HG02970 (cell line): Measurements from ENCODE around the gene GAD1.

Experiments
- ATAC-seq: cut with Tn5 transposase; IDR thresholded peaks from one replicate; pipeline ENCODE4 v1.9.1; 2021; ENCODE audit warnings: mild to moderate bottlenecking, moderate library complexity, moderate number of reproducible peaks; ENCODE audit not compliant: unreplicated experiment, low FRiP score

Gene GAD1

DNA sequence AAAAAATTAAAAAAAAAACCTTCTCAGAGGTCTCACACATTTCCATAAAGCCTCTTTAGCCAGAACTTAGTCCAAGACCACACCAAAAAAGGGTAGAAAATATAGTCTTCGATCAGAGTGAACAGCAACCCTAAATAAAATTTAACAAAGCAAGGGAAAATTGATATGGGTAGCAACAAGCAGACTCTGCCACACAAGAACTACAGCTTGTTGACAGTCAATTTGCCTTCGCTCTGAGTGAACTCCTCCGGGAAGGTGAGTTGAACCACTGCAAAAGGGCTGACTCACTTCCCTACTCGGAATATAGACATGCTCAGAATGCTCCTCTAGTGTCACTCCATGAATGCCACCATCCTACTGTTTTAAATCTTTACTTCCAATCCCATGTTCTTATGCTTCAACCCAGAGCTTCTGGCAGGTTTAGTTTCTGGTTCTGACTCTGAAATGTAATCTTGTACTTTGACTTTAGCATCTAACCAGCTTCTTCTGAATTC, 24.1 kb downstream of the GAD1 start:
- ATAC-seq: no peak

DNA sequence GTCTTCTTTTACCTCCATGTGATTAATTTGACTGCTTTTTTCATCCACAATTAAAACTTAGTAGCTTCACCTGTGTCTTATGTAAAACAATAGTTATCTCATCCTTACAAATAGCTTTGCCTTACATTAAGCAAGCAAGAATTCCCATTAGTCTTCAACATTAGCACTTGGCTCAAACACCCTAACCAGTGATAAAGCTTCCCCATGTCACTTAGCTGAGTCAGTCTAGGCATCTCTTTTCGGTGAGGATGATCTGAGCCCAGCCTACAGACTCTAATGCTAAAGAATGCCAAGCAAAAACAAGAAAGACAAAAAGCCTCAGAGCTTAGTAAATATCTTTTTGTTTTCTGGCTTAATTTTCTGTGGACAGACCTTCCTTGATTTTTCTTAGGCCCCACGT, 26.1 kb downstream of the GAD1 start:
- no peak for ATAC-seq

DNA sequence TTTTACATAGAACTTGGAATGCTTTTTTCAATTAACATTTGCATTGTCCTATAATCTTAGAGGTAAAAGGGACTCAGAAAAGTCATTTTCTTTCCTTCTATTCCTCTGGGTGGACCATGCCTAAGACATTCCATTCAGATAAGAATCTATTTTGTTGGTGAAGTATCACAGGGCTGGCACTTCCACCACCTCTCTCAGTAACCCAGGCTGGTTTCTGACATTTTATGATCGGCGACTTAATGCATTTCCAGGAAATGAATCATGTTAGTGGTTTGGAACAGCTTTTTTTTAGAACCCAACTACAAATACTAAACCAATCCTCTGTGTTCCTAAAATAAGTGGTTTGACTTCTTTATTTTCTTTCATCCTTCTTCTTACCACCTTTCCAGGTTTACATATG, 27.0 kb downstream of the GAD1 start:
- ATAC-seq: no peak

DNA sequence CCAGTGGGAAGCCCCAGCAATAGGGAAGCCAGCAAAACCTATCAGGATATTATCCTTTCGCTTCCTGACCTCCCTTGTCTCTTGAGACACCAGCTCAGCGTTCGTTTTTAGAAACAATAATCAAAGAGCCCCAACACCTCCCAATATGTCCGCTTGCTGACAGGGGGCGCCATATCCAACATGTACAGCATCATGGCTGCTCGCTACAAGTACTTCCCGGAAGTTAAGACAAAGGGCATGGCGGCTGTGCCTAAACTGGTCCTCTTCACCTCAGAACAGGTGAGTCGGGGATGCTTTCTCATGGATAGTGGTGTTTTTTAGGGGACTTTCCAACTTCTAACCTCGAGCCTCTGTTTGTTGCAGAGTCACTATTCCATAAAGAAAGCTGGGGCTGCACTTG, 28.7 kb downstream of the GAD1 start:
- ATAC-seq: no peak

DNA sequence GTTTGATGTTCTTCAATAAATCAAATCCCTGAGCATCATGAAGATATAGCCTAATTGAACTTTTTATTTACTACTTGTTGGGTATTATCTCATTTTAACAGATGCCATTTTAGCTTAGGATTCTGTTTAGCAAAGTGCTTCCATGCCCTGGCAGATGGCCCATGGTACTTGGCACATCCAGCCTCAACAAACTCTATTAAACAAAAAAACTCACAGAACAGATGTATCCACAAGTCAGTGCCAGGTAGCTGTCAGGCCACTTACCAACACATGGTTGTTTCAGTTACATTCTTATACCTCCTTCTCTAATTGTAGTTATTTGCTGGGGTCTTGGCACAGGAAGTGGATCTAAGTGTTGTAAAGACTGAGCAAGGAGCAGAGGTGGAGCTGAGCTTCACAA, 29.6 kb downstream of the GAD1 start:
- ATAC-seq: no peak

DNA sequence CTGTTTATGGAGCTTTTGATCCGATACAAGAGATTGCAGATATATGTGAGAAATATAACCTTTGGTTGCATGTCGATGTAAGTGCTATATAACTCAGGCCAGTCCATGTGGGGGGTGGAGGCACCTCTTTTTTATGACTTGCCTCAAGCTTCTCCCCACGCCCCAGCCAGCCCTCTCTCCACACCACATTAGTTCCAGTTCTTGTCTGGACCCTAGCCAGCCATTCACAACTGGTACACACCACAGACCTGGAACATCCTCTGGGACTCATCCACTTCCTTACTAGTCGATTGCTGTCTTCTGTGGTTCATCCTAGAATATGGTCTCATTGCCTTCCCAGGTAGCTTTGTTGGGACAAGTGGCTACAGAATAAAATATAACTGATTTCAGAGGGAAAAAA, 31.0 kb downstream of the GAD1 start:
- no peak for ATAC-seq

DNA sequence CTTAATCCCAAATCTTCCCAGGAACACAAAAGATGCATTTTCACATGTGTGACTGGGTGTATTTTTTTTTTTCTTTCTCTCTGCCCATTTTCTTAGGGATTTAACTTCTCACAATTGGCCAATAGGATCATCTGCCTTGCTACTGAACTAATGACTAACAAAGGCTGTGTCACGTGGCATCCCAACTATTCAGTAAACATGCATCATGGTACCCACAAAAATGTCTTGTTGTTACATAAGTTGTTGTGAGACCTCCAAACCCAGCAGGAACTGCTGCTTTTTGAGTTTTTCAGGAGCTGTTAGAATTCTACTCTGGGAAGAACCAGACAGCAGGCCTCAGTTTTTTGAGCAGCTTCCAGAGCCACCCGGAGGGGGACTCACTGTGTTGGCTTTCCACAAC, 31.9 kb downstream of the GAD1 start:
- no peak for ATAC-seq

DNA sequence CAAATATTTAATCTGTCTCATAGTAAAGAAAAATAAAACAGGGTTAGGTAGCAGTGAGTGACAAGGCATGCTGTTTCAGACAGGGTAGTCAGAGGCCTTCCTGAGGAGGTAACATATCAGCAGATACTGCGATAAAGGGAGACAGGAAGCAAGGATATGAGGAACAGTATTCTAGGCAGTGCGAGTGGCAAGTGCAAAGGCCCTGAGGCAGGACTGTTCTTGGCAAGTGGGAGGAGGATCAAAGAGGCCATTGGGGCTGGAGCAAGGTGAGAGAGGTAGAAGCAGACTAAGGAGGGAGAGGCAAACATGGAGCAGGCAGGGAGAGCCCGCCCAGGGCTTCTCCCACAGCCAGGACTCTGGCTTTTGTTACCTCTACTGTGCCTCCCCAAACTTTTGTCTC, 33.6 kb downstream of the GAD1 start:
- ATAC-seq: no peak

DNA sequence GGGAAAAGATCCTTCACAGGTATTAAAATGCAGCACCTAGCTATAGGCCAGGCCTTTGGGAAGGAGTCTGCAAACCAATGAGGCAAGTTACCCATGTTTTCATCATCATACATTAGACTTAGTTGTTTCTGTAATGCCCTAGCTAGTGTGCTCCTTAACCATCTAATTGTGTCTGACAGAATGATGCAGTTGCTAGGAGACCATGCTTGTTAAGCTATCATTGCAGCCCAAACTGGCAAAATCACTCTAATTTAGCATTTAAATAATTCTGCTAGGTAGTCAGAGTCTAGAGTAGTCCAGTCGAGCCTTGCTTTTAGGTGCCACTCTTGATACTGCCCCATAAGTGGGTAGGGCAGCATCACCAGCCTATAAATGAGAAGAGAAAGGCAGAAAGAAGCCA, 34.9 kb downstream of the GAD1 start:
- ATAC-seq: no peak

DNA sequence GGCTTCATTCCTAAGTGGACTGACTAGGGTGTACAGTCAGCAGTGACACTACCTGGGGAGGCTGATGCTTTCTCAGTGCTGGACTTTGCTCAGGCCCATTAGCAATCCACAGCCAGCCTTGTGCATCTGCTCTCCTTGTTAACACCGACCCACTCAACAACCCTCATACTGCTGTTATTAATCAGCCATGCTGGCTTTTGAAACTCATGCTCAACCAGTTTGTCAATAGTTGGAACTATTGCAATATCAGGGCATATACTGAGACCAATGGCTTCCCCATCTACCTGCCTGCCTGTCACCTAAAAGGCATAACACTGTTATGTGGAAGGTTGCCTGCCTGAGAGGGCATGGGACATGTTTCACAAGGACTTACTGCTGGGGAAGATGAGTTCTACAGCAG, 39.4 kb downstream of the GAD1 start:
- ATAC-seq: no peak

DNA sequence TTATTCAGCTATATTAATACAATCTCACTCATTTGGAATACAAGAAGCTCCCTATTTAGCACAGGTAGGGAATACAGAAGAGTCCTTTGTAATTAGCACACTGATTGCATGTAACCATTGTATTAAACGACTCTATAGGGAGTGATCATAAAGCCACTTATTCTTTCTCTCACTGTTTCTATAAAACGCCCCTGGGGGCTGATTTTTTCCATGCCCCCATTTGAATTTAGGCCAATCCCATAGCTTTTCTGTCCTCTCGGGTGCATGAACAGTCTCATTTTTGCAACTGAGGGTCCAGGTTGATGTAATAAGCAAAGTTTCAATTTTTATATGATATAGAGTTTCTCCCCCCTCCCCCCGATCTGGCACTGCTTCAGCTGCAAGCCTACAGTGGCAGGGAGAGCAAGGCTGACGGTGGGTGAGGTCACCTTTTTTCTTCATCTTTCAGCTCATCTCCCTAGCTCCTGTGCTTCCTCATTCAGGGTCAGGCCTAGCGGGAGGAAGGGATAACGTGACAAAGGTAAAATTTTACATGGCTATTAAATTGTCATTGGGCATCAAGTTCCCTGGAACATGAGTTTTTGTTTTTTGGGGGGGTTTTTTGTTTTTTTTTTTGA, 45.7 kb downstream of the GAD1 start:
- ATAC-seq: no peak

DNA sequence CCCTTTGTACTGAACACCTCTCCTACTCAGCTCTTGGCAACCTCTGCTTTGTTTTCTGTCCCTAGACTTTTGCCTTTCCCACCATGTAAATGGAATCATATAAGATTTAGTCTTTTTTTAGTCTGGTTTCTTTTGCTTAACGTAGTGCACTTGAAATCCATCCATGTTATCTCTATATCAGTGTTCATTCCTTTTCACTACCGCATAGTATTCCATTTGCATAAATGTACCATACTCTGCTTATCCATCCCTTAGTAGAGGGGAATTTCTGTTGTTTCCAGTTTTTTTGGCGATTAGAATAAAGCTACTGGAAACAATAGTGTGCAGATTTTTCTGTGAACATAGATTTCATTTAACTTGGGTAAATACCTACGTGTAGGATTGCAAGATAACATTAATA, 46.4 kb downstream of the GAD1 start:
- ATAC-seq: no peak

DNA sequence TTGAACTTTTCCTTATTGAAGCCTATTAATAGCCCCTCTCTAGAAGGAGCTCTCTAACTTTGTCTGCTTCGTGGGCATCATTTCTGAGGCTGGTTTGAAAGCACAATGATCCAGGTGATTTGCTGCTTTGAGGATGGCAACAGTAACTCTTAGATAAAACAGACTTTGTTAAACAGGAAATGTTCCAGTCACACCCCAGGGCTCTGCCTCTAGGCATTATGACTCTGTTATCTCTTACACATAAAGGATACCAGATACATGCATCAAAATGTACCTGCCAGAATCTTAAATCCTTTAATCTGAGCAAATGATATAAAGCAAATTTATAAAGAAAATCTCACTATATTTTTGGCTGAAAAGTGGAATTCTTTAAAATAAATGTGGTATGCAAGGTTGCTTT, 52.3 kb downstream of the GAD1 start:
- ATAC-seq: no peak

DNA sequence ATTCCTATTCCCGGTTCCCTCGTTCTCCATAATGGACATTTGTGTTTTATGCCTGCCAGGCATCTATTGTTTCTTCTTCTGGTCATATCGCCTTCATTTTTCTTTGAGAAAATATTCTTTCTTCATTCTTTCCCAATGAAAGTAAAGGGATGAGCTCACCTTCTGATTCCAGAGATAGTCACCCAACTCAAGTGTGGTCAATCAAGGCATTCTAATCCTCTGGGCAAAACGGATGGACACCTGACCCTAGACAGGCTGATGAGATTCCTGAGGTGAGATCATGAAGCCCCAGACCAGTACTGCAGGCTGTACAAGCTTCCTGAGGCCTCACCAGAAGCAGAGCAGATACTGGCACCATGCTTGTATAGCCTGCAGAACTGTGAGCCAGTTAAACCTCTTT, 52.8 kb downstream of the GAD1 start:
- ATAC-seq: no peak

DNA sequence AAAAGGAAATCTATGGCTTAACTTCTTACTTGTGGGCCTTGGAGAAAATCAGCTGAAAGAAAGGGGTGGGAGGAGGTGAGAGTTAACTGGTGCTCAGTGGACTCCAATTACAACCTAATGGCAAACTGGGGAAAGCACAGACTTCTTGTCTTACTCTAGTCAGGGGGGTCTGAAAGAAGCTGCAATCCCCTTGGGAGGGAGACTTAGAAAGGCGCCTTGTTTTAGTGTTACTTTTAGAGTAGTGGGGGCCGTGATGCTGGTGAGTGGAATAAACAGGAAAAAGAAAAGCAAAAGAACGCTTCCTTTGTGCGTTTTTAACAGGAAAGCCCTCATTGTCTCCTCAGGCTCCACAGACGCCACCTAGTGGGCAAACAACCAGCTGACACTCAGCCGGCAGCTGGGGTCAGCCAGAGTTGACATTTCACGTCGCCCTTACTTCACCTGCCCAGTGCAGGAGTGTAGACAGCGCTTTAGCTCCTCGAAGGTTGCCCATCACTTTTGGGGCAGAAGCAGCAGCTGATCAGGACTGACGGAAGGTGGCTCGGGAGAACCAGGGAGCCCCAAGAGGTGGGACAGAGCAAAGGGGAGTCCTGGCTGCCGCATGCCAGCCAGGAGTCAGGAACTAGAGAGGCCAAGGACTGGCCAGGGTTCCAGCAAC, 56.5 kb downstream of the GAD1 start:
- peak; percentile 64 for ATAC-seq

DNA sequence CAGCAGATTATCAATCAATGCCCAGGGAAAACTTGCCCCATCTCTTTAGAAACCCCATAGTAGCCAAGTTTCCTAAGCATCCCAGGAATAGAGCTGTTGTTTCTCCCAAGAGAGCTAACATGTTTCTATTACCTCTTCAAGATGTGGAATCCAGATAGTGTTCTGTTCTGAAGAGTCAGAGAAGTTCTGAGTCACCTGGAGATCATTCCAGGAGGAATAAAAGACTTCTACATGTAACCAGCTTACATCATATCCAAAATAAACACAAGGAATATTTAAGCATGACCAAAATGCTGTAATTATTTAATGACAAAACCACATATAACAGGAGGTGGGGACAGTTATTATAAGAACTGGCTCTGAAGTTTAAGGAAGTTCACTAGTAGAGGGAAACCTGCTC, 61.4 kb downstream of the GAD1 start:
- ATAC-seq: no peak

DNA sequence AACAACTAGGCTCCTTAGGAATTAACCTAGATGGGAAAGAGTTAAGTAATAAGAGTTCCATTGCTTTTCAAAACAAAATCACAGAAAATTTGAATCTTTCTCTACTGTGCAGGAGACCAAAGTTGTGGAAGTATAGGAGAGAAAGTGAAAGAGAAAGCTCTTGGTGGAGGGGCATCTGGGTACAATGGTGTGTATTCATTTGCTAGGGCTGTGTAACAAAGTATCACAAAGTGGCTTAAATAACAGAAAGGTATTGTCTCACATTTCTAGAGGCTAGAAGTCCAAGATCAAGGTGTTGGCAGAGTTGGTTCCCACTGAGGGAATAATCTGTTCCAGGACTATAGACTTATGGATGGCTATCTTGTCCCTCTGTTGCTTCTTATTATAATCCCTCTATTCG, 61.8 kb downstream of the GAD1 start:
- no peak for ATAC-seq

DNA sequence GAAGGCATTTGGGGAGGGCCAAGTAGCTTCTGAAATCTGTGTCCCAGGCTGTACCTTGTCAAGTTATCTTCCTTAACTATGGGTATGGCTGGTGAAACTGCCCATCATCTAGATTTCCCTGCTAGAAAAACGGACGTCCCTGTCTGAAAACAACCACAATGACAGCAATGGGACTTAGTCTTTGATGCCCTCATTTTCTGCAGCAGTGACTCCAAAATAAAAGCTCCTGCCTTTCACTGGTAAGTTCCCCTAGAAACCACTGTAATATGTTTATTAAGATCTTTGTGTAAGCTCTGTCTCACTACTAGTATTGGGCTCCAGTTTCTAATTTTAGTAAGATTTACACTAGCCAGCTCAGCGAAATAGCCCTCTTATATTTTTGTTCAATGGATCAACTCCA, 65.2 kb downstream of the GAD1 start:
- no peak for ATAC-seq

DNA sequence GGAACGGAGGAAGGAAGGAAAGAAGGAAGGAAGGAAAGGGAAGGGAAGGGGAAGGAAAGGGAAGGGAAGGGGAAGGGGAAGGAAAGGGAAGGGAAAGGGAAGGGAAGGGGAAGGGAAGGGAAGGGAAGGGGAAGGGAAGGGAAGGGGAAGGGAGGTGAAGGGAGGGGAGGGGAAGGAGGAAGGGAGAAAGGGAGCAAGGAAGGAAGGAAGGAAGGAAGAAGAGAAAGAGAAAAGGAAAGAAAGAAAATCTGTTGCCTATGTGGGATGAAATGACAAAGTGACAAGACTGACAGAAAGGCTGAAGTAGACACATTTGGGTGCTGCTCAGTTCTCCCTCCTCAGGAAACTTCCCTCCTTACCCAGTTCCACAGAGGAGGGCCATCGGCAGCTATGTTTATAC, 66.1 kb downstream of the GAD1 start:
- ATAC-seq: no peak

DNA sequence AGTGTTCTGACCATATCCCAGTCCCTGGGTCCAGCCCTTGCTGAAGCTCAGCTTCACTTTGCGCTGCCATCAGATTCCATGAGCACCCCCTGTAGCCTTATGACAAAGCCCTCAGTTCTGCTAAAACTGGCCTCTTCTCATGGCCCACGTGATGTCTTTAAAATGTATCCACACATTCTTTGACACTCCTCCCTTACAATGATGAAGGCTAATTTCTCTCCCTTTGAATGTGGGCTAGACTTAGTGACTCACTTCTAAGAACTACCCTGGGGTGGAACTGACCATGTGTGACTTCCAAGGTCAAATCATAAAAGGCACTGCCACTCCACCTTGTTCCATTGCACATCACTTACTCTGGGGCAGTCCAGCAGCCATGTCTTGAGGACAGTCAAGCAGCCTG, 67.0 kb downstream of the GAD1 start:
- ATAC-seq: no peak

DNA sequence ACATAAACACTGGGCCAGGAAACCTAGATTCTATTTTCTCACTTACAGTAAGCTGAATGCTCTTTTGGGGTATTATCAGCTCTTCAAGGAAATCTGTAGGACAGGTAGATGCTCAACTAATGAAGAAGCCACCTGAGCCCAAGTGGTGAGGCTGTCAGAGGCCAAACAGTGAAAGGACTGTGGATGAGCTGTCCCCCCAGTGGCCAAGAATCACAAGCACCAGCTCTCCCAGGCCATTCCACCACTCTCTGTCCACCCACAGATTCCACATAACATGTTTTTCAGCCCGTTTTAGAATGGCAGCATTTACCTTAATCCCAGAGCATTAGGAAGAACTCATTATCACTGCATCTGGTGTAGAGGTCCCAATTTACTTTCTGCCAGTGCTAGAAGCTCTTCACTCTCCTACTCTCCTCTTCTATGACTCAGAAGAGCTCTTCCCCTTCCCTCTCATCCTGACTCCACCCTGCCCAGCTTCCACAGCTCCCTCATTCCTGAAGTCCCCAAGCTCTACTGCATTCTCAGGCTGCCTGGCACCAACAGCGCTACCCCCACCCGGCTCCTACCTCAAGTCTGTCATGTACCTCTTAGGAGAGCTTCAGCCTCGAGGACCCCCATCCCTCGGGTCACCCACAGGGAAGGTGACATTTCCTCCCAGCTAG, 68.6 kb downstream of the GAD1 start:
- no peak for ATAC-seq

DNA sequence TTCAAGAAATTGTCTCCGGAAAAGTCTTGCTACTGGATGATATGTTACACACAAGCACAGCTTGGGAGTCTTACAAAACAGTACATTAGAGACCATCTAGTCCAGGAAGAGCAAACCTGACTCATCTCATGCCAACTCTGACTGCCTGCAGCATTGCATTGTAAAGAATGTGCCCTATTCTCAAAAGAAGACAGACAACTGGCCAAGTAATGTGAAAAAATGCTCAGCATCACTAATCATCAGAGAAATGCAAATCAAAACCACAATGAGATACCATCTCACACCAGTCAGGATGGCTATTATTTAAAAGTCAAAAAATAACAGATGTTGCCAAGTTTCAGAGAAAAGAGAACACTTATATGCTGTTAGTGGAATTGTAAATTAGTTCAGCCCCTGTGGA, 69.7 kb downstream of the GAD1 start:
- ATAC-seq: no peak
